HCT116 (cell line): ENCODE data around the gene MAPKAP1. TPM values are rescaled to one million over a fixed set of nuclear protein-coding genes. Genes with fewer than 3 reads are reported as not detected.

Source experiments
- ATAC-seq: fragments of 200-7000 bp; cut with Tn5 transposase; 2 replicates; pipeline ENCODE4 v1.9.1; 2020; ENCODE audit warnings: mild to moderate bottlenecking, moderate library complexity
- BruUV-seq: library from RNA; stranded (reverse); fragments of 400-500 nt; replicated peaks from 2 replicates; lab custom pipeline; 2021; lab: Mats Ljungman, UMichigan
- CTCF ChIA-PET: fragments of 300-600 bp; sonication (Branson Sonifier 250); formaldehyde crosslinking; loops from one replicate; lab custom pipeline; 2021; ENCODE audit warnings: antibody characterized with exemption; lab: Charles Lee
- POLR2A ChIA-PET: fragments of 300-600, 350-600 bp; sonication (Branson Sonifier 250); formaldehyde crosslinking; loops from one replicate; lab custom pipeline; 2021; ENCODE audit warnings: antibody characterized with exemption; lab: Charles Lee
- RAD21 ChIA-PET, 2 experiments: fragments of 300-600 bp; sonication (Branson Sonifier 250); formaldehyde crosslinking; loops; one replicate each; lab custom pipeline; 2023; ENCODE audit warnings: low total read pairs in 2 of 2; ENCODE audit not compliant: uncharacterized antibody in 2 of 2, unreplicated experiment in 2 of 2, low non-redundant PET in 1 of 2; lab: Charles Lee
- DNase-seq: peaks from one replicate; pipeline ENCODE4 v3.0.0-alpha.2; 2010; ENCODE audit warnings: low read depth, low spot score
- H2AFZ ChIP-seq: fragments of 200-600 bp; shearing (Covaris generic), sonication (generic); 2 replicates; pipeline ENCODE4 v1.6.1; 2017; ENCODE audit warnings: low read depth, mixed run types, mixed read lengths, antibody characterized with exemption, low read length; ENCODE audit not compliant: poor library complexity, severe bottlenecking
- H3K27ac ChIP-seq: 2 replicates; pipeline ENCODE4 v1.5.1; 2012; ENCODE audit warnings: low read depth, low read length
- H3K27me3 ChIP-seq: fragments of 200-600 bp; sonication (generic); 2 replicates; pipeline ENCODE4 v1.6.1; 2016; ENCODE audit warnings: mixed run types, low read length, mixed read lengths; ENCODE audit not compliant: insufficient read depth
- H3K36me3 ChIP-seq, 2 experiments: fragments of 200-500 bp in 1 of 2; fragments of 200-600 bp in 1 of 2; sonication (Bioruptor generic) in 1 of 2; sonication (generic) in 1 of 2; 2 replicates each; pipeline versions ENCODE4 v1.5.1 to v1.6.1; 2014 to 2016; ENCODE audit warnings: low read length in 2 of 2, inconsistent platforms in 1 of 2, mixed read lengths in 1 of 2, mixed run types in 1 of 2; ENCODE audit not compliant: insufficient read depth in 2 of 2, control insufficient read depth in 1 of 2
- H3K4me1 ChIP-seq, 2 experiments: fragments of 200-600 bp in 1 of 2; sonication (generic) in 1 of 2; 2 replicates each; pipeline versions ENCODE4 v1.5.1 to v1.6.1; 2012 to 2017; ENCODE audit warnings: low read length in 2 of 2, inconsistent platforms in 1 of 2, mild to moderate bottlenecking in 1 of 2, mixed read lengths in 1 of 2, mixed run types in 1 of 2, moderate library complexity in 1 of 2; ENCODE audit not compliant: insufficient read depth in 2 of 2, control insufficient read depth in 1 of 2
- H3K4me2 ChIP-seq: fragments of 200-600 bp; sonication (generic); 2 replicates; pipeline ENCODE4 v1.6.1; 2017; ENCODE audit warnings: mixed run types, low read length, mixed read lengths
- H3K4me3 ChIP-seq, 2 experiments: fragments of 200-600 bp in 1 of 2; sonication (generic) in 1 of 2; replicated peaks in 1 of 2; 2 replicates each; pipeline ENCODE4 v1.5.1; 2011 to 2016; ENCODE audit warnings: low read length in 2 of 2, control low read depth in 1 of 2, low read depth in 1 of 2, mild to moderate bottlenecking in 1 of 2, mixed read lengths in 1 of 2, mixed run types in 1 of 2
- H3K79me2 ChIP-seq: fragments of 200-600 bp; sonication (generic); 2 replicates; pipeline ENCODE4 v1.6.1; 2017; ENCODE audit warnings: mild to moderate bottlenecking, mixed run types, low read length, moderate library complexity, mixed read lengths; ENCODE audit not compliant: insufficient read depth
- H3K9ac ChIP-seq: fragments of 200-600 bp; sonication (generic); 2 replicates; pipeline ENCODE4 v1.6.1; 2016; ENCODE audit warnings: low read length, mixed read lengths
- H3K9me2 ChIP-seq: fragments of 200-600 bp; sonication (generic), shearing (Covaris generic); 2 replicates; pipeline ENCODE4 v1.6.1; 2017; ENCODE audit warnings: mixed run types, mild to moderate bottlenecking, moderate library complexity; ENCODE audit not compliant: insufficient read depth
- H3K9me3 ChIP-seq, 2 experiments: fragments of 200-500 bp in 1 of 2; fragments of 200-600 bp in 1 of 2; sonication (Bioruptor generic) in 1 of 2; sonication (generic) in 1 of 2; 2 replicates each; pipeline ENCODE4 v1.6.1; 2014 to 2017; ENCODE audit warnings: low read length in 2 of 2, mixed read lengths in 2 of 2, inconsistent platforms in 1 of 2, low read depth in 1 of 2, mild to moderate bottlenecking in 1 of 2, mixed run types in 1 of 2, moderate library complexity in 1 of 2; ENCODE audit not compliant: control insufficient read depth in 1 of 2, insufficient read depth in 1 of 2
- H4K20me1 ChIP-seq: fragments of 200-600 bp; sonication (generic), shearing (Covaris generic); 2 replicates; pipeline ENCODE4 v1.6.1; 2017; ENCODE audit warnings: mixed run types, mild to moderate bottlenecking, moderate library complexity; ENCODE audit not compliant: insufficient read depth
- JUND ChIP-seq: IDR thresholded peaks from 2 replicates; pipeline ENCODE4 v1.6.1; 2012
- POLR2AphosphoS5 ChIP-seq: IDR thresholded peaks from 2 replicates; pipeline ENCODE4 v1.6.1; 2011; ENCODE audit warnings: mild to moderate bottlenecking, low read depth, low read length, moderate library complexity
- YY1 ChIP-seq: IDR thresholded peaks from 2 replicates; pipeline ENCODE4 v1.6.1; 2011; ENCODE audit warnings: low read length, low read depth, moderate library complexity, mild to moderate bottlenecking; ENCODE audit not compliant: insufficient replicate concordance; ENCODE audit errors: extremely low read depth
- intact Hi-C: fragments of 100-400 bp; cut with micrococcal nuclease; formaldehyde crosslinking; loops from 2 replicates; pipeline ENCODE4 v1.10.0; 2022
- total RNA-seq: library from RNA; stranded (reverse); gene quantifications from one replicate; pipeline ENCODE4 v1.2.1, GENCODE V29; 2021; ENCODE audit not compliant: unreplicated experiment

MAPKAP1 gene
- total RNA-seq, 1 experiment from 2014 or later: 72.5 TPM

DNA sequence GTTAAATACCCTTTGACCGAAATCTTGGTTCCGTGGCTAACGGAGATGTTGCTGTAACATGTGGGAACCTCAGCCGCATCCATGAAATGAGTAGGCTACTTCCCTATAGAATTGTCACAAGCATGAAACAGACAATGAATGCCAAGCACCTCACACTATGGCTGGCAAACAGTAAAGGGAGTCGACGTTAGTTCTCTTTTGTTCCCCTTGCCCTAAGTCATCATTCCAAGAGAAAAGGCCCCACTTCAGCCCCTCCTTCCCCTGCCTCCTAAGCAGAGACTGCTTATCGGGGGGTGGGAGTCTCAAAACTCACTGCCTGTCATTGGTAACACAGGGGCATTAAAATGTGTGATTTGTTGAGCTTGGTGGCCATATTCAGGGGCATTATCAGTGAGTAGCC is 159.6 kb downstream of the MAPKAP1 start:
- BruUV-seq: no TSS peak
- Histone ChIP-seq H3K27ac (no peak overlapping the region), H3K4me1 (no peaks in the 10 kb centered on the region), H2AFZ (no peak overlapping the region), H3K9ac (no peak overlapping the region), H3K4me2 (no peak overlapping the region), H3K9me3 (no peaks in the 10 kb centered on the region), H4K20me1 (no peaks in the 10 kb centered on the region), H3K4me3 (no peak overlapping the region), H3K36me3 (no peaks in the 10 kb centered on the region), H3K79me2 (peaks cover 4% of the 10 kb centered on the region; the same call in 1 of the 2 replicates), H3K27me3 (no peaks in the 10 kb centered on the region), H3K9me2 (no peaks in the 10 kb centered on the region)
- intact Hi-C loops: no loop called here
- ATAC-seq: no peak
- ChIA-PET CTCF (interaction anchor here (1.6 kb wide), 1 partner anchor 11 kb away, joined by 4 read pairs; no protein-coding TSS in a partner anchor), POLR2A (no interaction called here), RAD21 (no interaction called here)
- DNase-seq: no peak
- TF ChIP-seq JUND: no peak

DNA sequence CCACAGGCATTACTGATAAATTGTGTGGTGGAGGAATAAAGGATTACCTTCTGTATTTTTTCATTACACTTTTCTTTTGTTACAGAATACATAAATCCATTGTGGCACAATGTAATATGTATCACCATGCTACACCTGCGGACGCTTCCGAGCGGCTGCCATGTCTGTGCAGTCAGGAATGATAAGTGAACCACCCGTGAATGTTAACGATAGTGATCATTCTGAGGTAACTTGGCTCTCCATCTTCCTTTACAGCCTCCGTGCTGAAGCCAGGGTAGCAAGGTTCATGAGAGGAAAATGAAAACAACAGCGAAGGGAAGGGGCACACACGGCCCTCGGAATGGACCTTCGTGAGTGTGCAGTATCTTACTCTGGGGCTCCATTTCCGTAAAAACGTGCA is 161.2 kb downstream of the MAPKAP1 start:
- Histone ChIP-seq H3K4me2 (no peak overlapping the region), H3K9me3 (no peaks in the 10 kb centered on the region), H3K9me2 (no peaks in the 10 kb centered on the region), H3K27me3 (no peaks in the 10 kb centered on the region), H3K79me2 (no peaks in the 10 kb centered on the region; the same call in 1 of the 2 replicates), H3K36me3 (no peaks in the 10 kb centered on the region), H3K9ac (no peak overlapping the region), H3K27ac (no peak overlapping the region), H3K4me3 (no peak overlapping the region), H4K20me1 (no peaks in the 10 kb centered on the region), H2AFZ (no peak overlapping the region), H3K4me1 (peaks cover 0 to 2% of the 10 kb centered on the region in 2 experiments; a peak in 1 of 4 replicates)
- ChIA-PET CTCF (no interaction called here), POLR2A (no interaction called here), RAD21 (no interaction called here)
- ATAC-seq (no peak), DNase-seq (no peak)
- TF ChIP-seq YY1: no peak
- no peak for TF ChIP-seq POLR2AphosphoS5
- BruUV-seq: no TSS peak
- intact Hi-C loops: no loop called here
